Measurements from ENCODE around the gene TNFRSF12A.

Gene TNFRSF12A

GRCh38 chr16:2985893-2986355, 34.2 kb upstream of the TNFRSF12A start:
- ChIA-PET CTCF (interaction anchor here (1.0 to 1.7 kb wide), 3 partner anchors 9 to 18 kb away, joined by 3 to 4 read pairs (median 3); no protein-coding TSS in a partner anchor), POLR2A (no interaction called here)
- Histone ChIP-seq H3K27me3 (replicated peaks in 2 of 5; ENCODE audit: control insufficient read depth in 4 of 5, insufficient read depth in 5 of 5, low read length in 4 of 5) (no peaks in the 10 kb centered on the region), H3K4me3 (ENCODE audit: control insufficient read depth in 1 of 7, extremely low read depth in 1 of 7, insufficient read depth in 4 of 7, low read depth in 2 of 7, low read length in 6 of 7) (no peak overlapping the region), H3K27ac (ENCODE audit: insufficient read depth in 1 of 2, low read depth in 1 of 2, low read length in 2 of 2, poor library complexity in 1 of 2, severe bottlenecking in 2 of 2) (no peak overlapping the region), H3K9me3 (ENCODE audit: control extremely low read depth in 1 of 5, control insufficient read depth in 4 of 5, insufficient read depth in 2 of 5, low read depth in 1 of 5, low read length in 4 of 5) (no peaks in the 10 kb centered on the region), H3K4me1 (ENCODE audit: control extremely low read depth in 1 of 4, control insufficient read depth in 4 of 4, insufficient read depth in 4 of 4, low read length in 3 of 4) (peaks cover 0 to 16% (median 9%) of the 10 kb centered on the region in 4 experiments), H3K36me3 (ENCODE audit: control insufficient read depth in 4 of 4, insufficient read depth in 4 of 4, low read length in 3 of 4) (no peaks in the 10 kb centered on the region)
- WGBS (ENCODE audit: insufficient coverage), result 99% methylated on average over 13 of the region's 15 CpGs
- no peak for DNase-seq

DNA sequence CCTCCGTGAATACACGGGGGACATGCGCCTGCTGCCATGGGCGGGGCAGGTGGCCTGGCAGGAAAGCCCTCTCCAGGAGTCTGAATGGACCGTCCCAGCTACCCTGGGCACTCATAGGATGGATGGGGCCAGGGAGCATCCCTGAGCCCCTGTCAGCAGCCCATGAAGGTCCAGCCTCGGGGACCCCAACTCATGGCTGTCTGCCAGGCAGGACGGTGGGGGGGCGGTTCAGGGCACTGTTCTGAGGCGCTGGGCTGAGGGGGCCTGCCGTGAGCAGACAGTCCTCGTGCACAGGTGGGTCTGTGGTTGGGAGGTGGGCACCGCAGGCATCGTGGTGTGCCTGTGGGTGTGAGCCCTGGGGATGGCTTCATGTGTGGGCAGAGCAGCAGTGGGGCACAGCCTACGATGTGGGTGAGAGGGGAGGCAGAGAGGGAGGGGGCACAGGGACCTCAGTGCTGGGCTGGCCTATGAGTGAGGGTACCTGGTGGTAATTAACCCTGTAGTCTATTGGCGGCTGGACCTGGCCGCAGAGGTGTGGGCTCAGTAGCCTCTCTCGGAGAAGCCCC, 33.5 kb upstream of the TNFRSF12A start:
- WGBS (ENCODE audit: insufficient coverage), result 91% methylated on average over 10 of the region's 17 CpGs
- POLR2A ChIA-PET, result no interaction called here

GRCh38 chr16:2987286-2987685, 32.9 kb upstream of the TNFRSF12A start:
- Histone ChIP-seq H3K27ac (ENCODE audit: insufficient read depth in 1 of 2, low read depth in 1 of 2, low read length in 2 of 2, poor library complexity in 1 of 2, severe bottlenecking in 2 of 2) (no peak overlapping the region), H3K27me3 (replicated peaks in 2 of 5; ENCODE audit: control insufficient read depth in 4 of 5, insufficient read depth in 5 of 5, low read length in 4 of 5) (no peaks in the 10 kb centered on the region), H3K4me1 (ENCODE audit: control extremely low read depth in 1 of 4, control insufficient read depth in 4 of 4, insufficient read depth in 4 of 4, low read length in 3 of 4) (peaks cover 0 to 7% (median 6%) of the 10 kb centered on the region in 4 experiments), H3K36me3 (ENCODE audit: control insufficient read depth in 4 of 4, insufficient read depth in 4 of 4, low read length in 3 of 4) (no peaks in the 10 kb centered on the region), H3K4me3 (ENCODE audit: control insufficient read depth in 1 of 7, extremely low read depth in 1 of 7, insufficient read depth in 4 of 7, low read depth in 2 of 7, low read length in 6 of 7) (no peak overlapping the region), H3K9me3 (ENCODE audit: control extremely low read depth in 1 of 5, control insufficient read depth in 4 of 5, insufficient read depth in 2 of 5, low read depth in 1 of 5, low read length in 4 of 5) (no peaks in the 10 kb centered on the region)
- POLR2A ChIA-PET, result no interaction called here
- DNase-seq, result no peak
- CTCF ChIA-PET, result interaction anchor here (1.5 to 3.2 kb wide), 4 partner anchors 9 to 15 kb away, joined by 3 to 9 read pairs (median 6); no protein-coding TSS in a partner anchor
- 99% methylated on average over 6 of the region's 9 CpGs for WGBS (ENCODE audit: insufficient coverage)

More for the DNA sequence above, 33.5 kb upstream of the TNFRSF12A start:
- Histone ChIP-seq H3K36me3 (ENCODE audit: control insufficient read depth in 4 of 4, insufficient read depth in 4 of 4, low read length in 3 of 4) (no peaks in the 10 kb centered on the region), H3K27ac (ENCODE audit: insufficient read depth in 1 of 2, low read depth in 1 of 2, low read length in 2 of 2, poor library complexity in 1 of 2, severe bottlenecking in 2 of 2) (no peak overlapping the region), H3K4me1 (ENCODE audit: control extremely low read depth in 1 of 4, control insufficient read depth in 4 of 4, insufficient read depth in 4 of 4, low read length in 3 of 4) (peaks cover 0 to 8% (median 6%) of the 10 kb centered on the region in 4 experiments), H3K9me3 (ENCODE audit: control extremely low read depth in 1 of 5, control insufficient read depth in 4 of 5, insufficient read depth in 2 of 5, low read depth in 1 of 5, low read length in 4 of 5) (no peaks in the 10 kb centered on the region), H3K4me3 (ENCODE audit: control insufficient read depth in 1 of 7, extremely low read depth in 1 of 7, insufficient read depth in 4 of 7, low read depth in 2 of 7, low read length in 6 of 7) (no peak overlapping the region), H3K27me3 (replicated peaks in 2 of 5; ENCODE audit: control insufficient read depth in 4 of 5, insufficient read depth in 5 of 5, low read length in 4 of 5) (no peaks in the 10 kb centered on the region)
- no peak for DNase-seq
- CTCF ChIA-PET, result interaction anchor here (1.0 to 3.2 kb wide), 2 partner anchors 9 to 15 kb away, joined by 3 to 9 read pairs; no protein-coding TSS in a partner anchor

DNA sequence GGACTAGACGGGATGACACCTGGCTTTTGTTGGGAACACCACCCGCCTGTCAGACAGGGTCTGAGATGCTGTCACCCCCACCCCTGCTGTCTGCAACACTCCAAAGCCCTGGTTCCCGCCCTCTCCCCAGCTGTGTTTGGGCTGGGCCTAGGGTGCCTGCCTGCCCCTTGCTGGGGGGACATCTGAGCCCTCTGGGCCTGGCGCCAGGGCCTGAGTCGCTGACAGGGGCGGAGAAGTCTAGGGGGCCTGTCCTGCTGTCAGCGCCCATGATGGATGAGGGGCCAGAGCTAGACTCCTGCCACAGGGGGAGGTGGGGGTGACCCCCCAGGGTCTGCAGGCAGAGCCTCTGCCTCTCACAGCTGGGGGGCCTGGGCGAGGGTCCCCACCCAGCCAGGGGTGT, 32.3 kb upstream of the TNFRSF12A start:
- 94% methylated on average over 8 of the region's 8 CpGs for WGBS (ENCODE audit: insufficient coverage)
- no peak overlapping the region for H3K27ac ChIP-seq (ENCODE audit: insufficient read depth in 1 of 2, low read depth in 1 of 2, low read length in 2 of 2, poor library complexity in 1 of 2, severe bottlenecking in 2 of 2)
- H3K36me3 ChIP-seq (ENCODE audit: control insufficient read depth in 4 of 4, insufficient read depth in 4 of 4, low read length in 3 of 4), result no peaks in the 10 kb centered on the region
- DNase-seq, result no peak
- CTCF ChIA-PET, result interaction anchor here (0.9 to 3.2 kb wide), 5 partner anchors 9 to 61 kb away, joined by 3 to 9 read pairs (median 4); no protein-coding TSS in a partner anchor
- H3K4me1 ChIP-seq (ENCODE audit: control extremely low read depth in 1 of 4, control insufficient read depth in 4 of 4, insufficient read depth in 4 of 4, low read length in 3 of 4), result peaks cover 0 to 7% (median 6%) of the 10 kb centered on the region in 4 experiments
- POLR2A ChIA-PET, result no interaction called here
- H3K4me3 ChIP-seq (ENCODE audit: control insufficient read depth in 1 of 7, extremely low read depth in 1 of 7, insufficient read depth in 4 of 7, low read depth in 2 of 7, low read length in 6 of 7), result no peak overlapping the region
- no peaks in the 10 kb centered on the region for H3K9me3 ChIP-seq (ENCODE audit: control extremely low read depth in 1 of 5, control insufficient read depth in 4 of 5, insufficient read depth in 2 of 5, low read depth in 1 of 5, low read length in 4 of 5)
- H3K27me3 ChIP-seq (replicated peaks in 2 of 5; ENCODE audit: control insufficient read depth in 4 of 5, insufficient read depth in 5 of 5, low read length in 4 of 5), result no peaks in the 10 kb centered on the region

DNA sequence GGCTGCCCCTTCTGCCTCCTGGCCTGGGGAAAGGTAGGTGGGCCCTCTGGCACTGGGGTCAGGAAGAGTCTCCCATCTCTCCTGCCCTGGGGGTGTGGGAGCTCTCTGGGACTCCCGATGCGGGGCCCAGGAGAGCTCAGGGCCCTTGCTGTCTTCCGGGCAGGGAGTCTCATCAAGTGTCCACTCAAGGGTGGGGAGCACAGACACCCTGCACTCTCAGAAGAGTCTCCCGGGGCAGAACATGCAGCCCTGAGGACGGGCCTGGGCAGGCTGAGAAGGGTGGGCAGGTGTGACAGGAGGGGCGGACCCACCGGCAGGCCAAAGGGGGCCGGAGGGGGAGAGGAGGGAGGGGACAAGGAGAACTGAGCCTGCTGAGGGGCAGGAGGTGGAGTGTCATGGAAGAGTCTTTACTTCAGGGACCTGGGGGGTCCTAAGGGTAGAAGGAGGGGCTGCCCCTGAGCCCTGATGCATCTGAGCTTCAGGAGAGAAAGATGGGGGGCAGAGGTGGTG, 31.5 kb upstream of the TNFRSF12A start:
- H3K9me3 ChIP-seq (ENCODE audit: control extremely low read depth in 1 of 5, control insufficient read depth in 4 of 5, insufficient read depth in 2 of 5, low read depth in 1 of 5, low read length in 4 of 5), result no peaks in the 10 kb centered on the region
- DNase-seq, result no peak
- H3K4me1 ChIP-seq (ENCODE audit: control extremely low read depth in 1 of 4, control insufficient read depth in 4 of 4, insufficient read depth in 4 of 4, low read length in 3 of 4), result peaks cover 0 to 5% (median 4%) of the 10 kb centered on the region in 4 experiments
- no peaks in the 10 kb centered on the region for H3K36me3 ChIP-seq (ENCODE audit: control insufficient read depth in 4 of 4, insufficient read depth in 4 of 4, low read length in 3 of 4)
- no peaks in the 10 kb centered on the region for H3K27me3 ChIP-seq (replicated peaks in 2 of 5; ENCODE audit: control insufficient read depth in 4 of 5, insufficient read depth in 5 of 5, low read length in 4 of 5)
- ChIA-PET POLR2A (no interaction called here), CTCF (interaction anchor here (0.9 to 3.2 kb wide), 5 partner anchors 8 to 60 kb away, joined by 3 to 9 read pairs (median 4); no protein-coding TSS in a partner anchor)
- no peak overlapping the region for H3K4me3 ChIP-seq (ENCODE audit: control insufficient read depth in 1 of 7, extremely low read depth in 1 of 7, insufficient read depth in 4 of 7, low read depth in 2 of 7, low read length in 6 of 7)
- WGBS (ENCODE audit: insufficient coverage), result 97% methylated on average over 5 of the region's 8 CpGs
- H3K27ac ChIP-seq (ENCODE audit: insufficient read depth in 1 of 2, low read depth in 1 of 2, low read length in 2 of 2, poor library complexity in 1 of 2, severe bottlenecking in 2 of 2), result no peak overlapping the region

DNA sequence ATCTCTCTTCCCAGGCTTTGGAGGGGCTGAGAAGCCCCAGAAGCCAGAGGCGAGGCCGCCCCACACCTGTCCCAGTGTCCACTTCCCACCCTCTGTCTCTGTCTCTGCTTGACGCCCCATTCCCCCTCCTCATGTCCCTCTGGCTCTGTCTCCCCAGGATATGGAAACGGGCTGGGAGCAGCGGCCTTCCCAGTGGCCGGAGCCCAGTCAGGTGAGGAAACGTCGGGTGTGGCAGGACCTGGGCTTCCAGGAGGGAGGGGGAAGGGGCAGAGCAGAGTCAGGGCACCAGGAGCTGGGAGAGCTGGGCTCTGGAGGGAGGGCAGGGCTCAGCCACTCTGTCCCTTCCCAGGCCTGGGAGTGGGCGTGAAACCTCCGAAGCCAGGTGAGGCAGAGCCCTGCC, 29.3 kb upstream of the TNFRSF12A start:
- H3K4me1 ChIP-seq (ENCODE audit: control extremely low read depth in 1 of 4, control insufficient read depth in 4 of 4, insufficient read depth in 4 of 4, low read length in 3 of 4), result no peaks in the 10 kb centered on the region
- POLR2A ChIA-PET, result no interaction called here
- no peak overlapping the region for H3K4me3 ChIP-seq (ENCODE audit: control insufficient read depth in 1 of 7, extremely low read depth in 1 of 7, insufficient read depth in 4 of 7, low read depth in 2 of 7, low read length in 6 of 7)
- H3K27ac ChIP-seq (ENCODE audit: insufficient read depth in 1 of 2, low read depth in 1 of 2, low read length in 2 of 2, poor library complexity in 1 of 2, severe bottlenecking in 2 of 2), result no peak overlapping the region
- H3K36me3 ChIP-seq (ENCODE audit: control insufficient read depth in 4 of 4, insufficient read depth in 4 of 4, low read length in 3 of 4), result no peaks in the 10 kb centered on the region
- no peak for DNase-seq
- H3K9me3 ChIP-seq (ENCODE audit: control extremely low read depth in 1 of 5, control insufficient read depth in 4 of 5, insufficient read depth in 2 of 5, low read depth in 1 of 5, low read length in 4 of 5), result no peaks in the 10 kb centered on the region
- no peaks in the 10 kb centered on the region for H3K27me3 ChIP-seq (replicated peaks in 2 of 5; ENCODE audit: control insufficient read depth in 4 of 5, insufficient read depth in 5 of 5, low read length in 4 of 5)
- CTCF ChIA-PET, result interaction anchor here (0.9 kb wide), 1 partner anchor 23 kb away, joined by 3 read pairs; no protein-coding TSS in a partner anchor
- 94% methylated on average over 3 of the region's 10 CpGs for WGBS (ENCODE audit: insufficient coverage)

DNA sequence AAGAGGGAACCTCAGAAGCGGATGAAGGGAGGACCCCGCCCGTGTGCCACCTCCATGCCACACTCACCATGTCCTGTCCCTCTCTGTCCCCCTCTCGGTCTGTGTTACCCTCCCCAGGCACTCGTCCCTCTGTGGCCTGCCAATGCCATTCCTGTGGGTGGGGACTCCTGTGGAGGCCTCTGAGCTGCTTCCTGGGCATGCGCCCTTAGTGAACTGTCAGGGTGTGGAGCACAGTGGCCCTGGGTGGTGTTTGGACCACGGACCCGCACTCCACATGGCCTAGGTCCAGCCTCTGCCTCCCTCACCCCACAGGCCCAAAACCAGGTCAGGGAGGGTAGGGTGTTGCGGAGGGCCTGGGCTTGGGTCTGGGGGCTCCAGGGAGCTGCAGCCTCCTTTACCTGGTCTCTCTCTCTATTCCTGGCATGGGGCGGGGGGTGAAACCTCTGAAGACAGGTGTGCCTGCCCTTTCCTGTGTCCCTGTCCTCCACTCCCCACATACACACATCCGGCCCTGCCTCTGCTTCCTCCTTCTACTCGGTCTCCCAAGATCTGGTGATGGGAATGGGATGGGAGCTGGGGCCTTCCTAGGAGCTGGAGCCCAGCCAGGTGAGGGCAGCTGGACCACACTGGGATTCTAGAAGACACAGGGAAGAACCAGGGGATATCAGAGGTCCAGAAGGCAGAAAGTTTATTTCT, 28.5 kb upstream of the TNFRSF12A start:
- POLR2A ChIA-PET, result no interaction called here
- DNase-seq, result no peak
- no peak overlapping the region for H3K27ac ChIP-seq (ENCODE audit: insufficient read depth in 1 of 2, low read depth in 1 of 2, low read length in 2 of 2, poor library complexity in 1 of 2, severe bottlenecking in 2 of 2)
- no peaks in the 10 kb centered on the region for H3K27me3 ChIP-seq (replicated peaks in 2 of 5; ENCODE audit: control insufficient read depth in 4 of 5, insufficient read depth in 5 of 5, low read length in 4 of 5)
- WGBS (ENCODE audit: insufficient coverage), result 95% methylated on average over 4 of the region's 12 CpGs
- H3K9me3 ChIP-seq (ENCODE audit: control extremely low read depth in 1 of 5, control insufficient read depth in 4 of 5, insufficient read depth in 2 of 5, low read depth in 1 of 5, low read length in 4 of 5), result no peaks in the 10 kb centered on the region
- no peak overlapping the region for H3K4me3 ChIP-seq (ENCODE audit: control insufficient read depth in 1 of 7, extremely low read depth in 1 of 7, insufficient read depth in 4 of 7, low read depth in 2 of 7, low read length in 6 of 7)
- H3K36me3 ChIP-seq (ENCODE audit: control insufficient read depth in 4 of 4, insufficient read depth in 4 of 4, low read length in 3 of 4), result no peaks in the 10 kb centered on the region
- H3K4me1 ChIP-seq (ENCODE audit: control extremely low read depth in 1 of 4, control insufficient read depth in 4 of 4, insufficient read depth in 4 of 4, low read length in 3 of 4), result no peaks in the 10 kb centered on the region
- CTCF ChIA-PET, result interaction anchor here (1.1 kb wide), 1 partner anchor 20 kb away, joined by 3 read pairs; no protein-coding TSS in a partner anchor
